ENCODE results near the gene NUDT2. TPM values are rescaled to one million over a fixed set of nuclear protein-coding genes. Genes with fewer than 3 reads are reported as not detected.

Gene NUDT2
- total RNA-seq, 1 experiment from 2014 or later = 30.6 TPM

GRCh38 chr9:34370335-34370969, 41.1 kb downstream of the NUDT2 start:
- no peak for DNase-seq (ENCODE audit: low read depth)

- no peak for DNase-seq (ENCODE audit: low read depth)
These were observed 41.9 kb downstream of the NUDT2 start for GRCh38 chr9:34370970-34371880.

GRCh38 chr9:34371886-34372466, 42.6 kb downstream of the NUDT2 start:
- no peak for DNase-seq (ENCODE audit: low read depth)

GRCh38 chr9:34372467-34373011, 43.2 kb downstream of the NUDT2 start:
- DNase-seq (ENCODE audit: low read depth) = no peak

- no peak for DNase-seq (ENCODE audit: low read depth)
These were observed 44.4 kb downstream of the NUDT2 start for GRCh38 chr9:34373749-34374148.

GRCh38 chr9:34374339-34374738, 45.0 kb downstream of the NUDT2 start:
- no peak for DNase-seq (ENCODE audit: low read depth)

GRCh38 chr9:34374905-34375552, 45.7 kb downstream of the NUDT2 start:
- peak; percentile 32 for DNase-seq (ENCODE audit: low read depth)

GRCh38 chr9:34375901-34376595, 46.7 kb downstream of the NUDT2 start:
- DNase-seq (ENCODE audit: low read depth) = peak; percentile 18

GRCh38 chr9:34376596-34377403, 47.4 kb downstream of the NUDT2 start, which contains the start of gene MYORG:
TSS of gene MYORG (minus strand) at chr9:34376898. CDS start at chr9:34372943, 3,955 bp downstream.
- DNase-seq (ENCODE audit: low read depth) = peak; percentile 91

GRCh38 chr9:34377404-34377746, 48.0 kb downstream of the NUDT2 start:
- DNase-seq (ENCODE audit: low read depth) = peak; percentile 21

- DNase-seq (ENCODE audit: low read depth) = no peak
These were observed 49.1 kb downstream of the NUDT2 start for GRCh38 chr9:34378376-34379060.

GRCh38 chr9:34379334-34380033, 50.1 kb downstream of the NUDT2 start:
- DNase-seq (ENCODE audit: low read depth) = peak; percentile 68

- DNase-seq (ENCODE audit: low read depth) = no peak
These were observed 50.7 kb downstream of the NUDT2 start for GRCh38 chr9:34380034-34380510.

- peak; percentile 39 for DNase-seq (ENCODE audit: low read depth)
These were observed 51.3 kb downstream of the NUDT2 start for GRCh38 chr9:34380511-34381315.

- no peak for DNase-seq (ENCODE audit: low read depth)
These were observed 52.0 kb downstream of the NUDT2 start for GRCh38 chr9:34381323-34381722.

- DNase-seq (ENCODE audit: low read depth) = no peak
These were observed 52.7 kb downstream of the NUDT2 start for GRCh38 chr9:34382054-34382453.

GRCh38 chr9:34382879-34383278, 53.5 kb downstream of the NUDT2 start:
- no peak for DNase-seq (ENCODE audit: low read depth)

GRCh38 chr9:34383904-34384303, 54.5 kb downstream of the NUDT2 start:
- no peak for DNase-seq (ENCODE audit: low read depth)
